ENCODE data around the gene CKS1B.

The CKS1B gene

DNA sequence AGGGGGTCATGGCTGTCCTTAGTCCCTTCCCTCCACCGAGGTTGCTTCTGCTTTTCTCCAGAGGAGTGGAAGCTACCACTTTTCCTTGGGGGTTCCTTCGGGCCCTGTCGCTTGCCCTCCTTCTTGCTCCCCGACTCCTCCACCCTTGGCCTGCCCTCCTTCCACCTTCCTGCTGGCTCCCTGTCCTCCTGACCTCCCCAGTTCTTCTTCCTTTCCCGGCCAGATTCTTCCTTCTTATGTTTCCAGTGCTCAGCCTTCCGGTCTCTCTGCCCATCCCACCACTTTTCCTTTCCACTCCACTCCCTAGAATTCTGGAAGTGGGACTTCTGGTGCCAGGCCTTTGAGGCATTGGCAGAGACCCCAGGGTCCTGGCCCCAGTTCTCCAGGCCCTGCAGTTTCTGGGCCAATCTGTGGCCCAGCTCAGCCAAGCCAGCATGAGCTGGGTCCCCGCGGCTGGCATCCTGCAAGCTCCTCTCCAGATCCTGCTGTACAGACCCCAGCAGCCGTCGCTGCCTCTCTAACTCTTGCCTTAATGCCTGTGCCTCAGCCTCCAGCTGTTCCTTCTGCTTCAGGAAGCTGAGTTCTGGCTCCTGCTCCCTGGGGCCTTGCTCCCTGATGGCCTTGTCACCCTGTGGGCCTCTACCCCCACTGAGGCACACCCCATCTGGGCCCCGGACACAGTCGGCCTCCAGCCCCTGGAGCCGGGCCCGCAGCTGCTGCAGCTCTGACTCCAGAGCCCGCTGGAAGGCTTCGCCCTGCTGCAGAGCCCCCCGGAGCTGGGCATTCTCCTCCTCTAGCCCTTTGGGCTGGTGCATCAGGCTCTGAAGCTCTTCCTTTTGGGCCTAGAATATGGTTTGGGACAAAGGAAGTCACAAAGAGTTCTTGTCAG is 28.3 kb upstream of the CKS1B start:
- Histone ChIP-seq H3K27ac (ENCODE audit: poor library complexity, severe bottlenecking) (no peak overlapping the region), H3K4me3 (ENCODE audit: severe bottlenecking) (no peak overlapping the region), H3K36me3 (ENCODE audit: low read depth) (no peaks in the 10 kb centered on the region), H3K27me3 (ENCODE audit: insufficient read depth, poor library complexity, severe bottlenecking) (no peaks in the 10 kb centered on the region), H3K4me1 (ENCODE audit: insufficient read depth, poor library complexity, severe bottlenecking) (no peaks in the 10 kb centered on the region), H3K9me3 (ENCODE audit: severe bottlenecking) (no peaks in the 10 kb centered on the region)
- TF ChIP-seq, protein P1, sequence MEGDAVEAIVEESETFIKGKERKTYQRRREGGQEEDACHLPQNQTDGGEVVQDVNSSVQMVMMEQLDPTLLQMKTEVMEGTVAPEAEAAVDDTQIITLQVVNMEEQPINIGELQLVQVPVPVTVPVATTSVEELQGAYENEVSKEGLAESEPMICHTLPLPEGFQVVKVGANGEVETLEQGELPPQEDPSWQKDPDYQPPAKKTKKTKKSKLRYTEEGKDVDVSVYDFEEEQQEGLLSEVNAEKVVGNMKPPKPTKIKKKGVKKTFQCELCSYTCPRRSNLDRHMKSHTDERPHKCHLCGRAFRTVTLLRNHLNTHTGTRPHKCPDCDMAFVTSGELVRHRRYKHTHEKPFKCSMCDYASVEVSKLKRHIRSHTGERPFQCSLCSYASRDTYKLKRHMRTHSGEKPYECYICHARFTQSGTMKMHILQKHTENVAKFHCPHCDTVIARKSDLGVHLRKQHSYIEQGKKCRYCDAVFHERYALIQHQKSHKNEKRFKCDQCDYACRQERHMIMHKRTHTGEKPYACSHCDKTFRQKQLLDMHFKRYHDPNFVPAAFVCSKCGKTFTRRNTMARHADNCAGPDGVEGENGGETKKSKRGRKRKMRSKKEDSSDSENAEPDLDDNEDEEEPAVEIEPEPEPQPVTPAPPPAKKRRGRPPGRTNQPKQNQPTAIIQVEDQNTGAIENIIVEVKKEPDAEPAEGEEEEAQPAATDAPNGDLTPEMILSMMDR (IDR thresholded peaks at IDR 0.05; ENCODE audit: poor library complexity, severe bottlenecking): no peak
- ATAC-seq (ENCODE audit: low read depth) (no peak), DNase-seq (ENCODE audit: low spot score) (no peak)

DNA sequence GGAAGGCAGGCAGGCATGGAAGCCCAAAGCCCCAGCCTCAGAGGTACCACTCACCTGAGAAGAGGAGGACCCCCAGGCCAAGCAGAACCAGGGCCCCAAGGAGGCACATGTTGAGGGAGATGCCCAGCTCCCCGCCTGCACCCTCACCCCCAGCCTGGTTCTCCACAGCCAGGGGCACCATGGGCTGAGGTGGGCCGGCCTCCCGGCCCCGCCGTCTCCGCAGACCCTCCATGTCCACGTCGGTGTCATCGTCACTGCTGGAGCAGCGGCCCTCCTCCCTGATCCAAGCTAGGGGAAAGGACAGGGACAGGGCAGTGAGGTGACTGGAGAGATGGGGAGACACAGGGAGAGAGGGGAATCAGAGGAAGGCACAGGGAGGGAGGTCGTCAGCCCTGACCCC is 26.4 kb upstream of the CKS1B start:
- Histone ChIP-seq H3K4me1 (ENCODE audit: insufficient read depth, poor library complexity, severe bottlenecking) (no peaks in the 10 kb centered on the region), H3K36me3 (ENCODE audit: low read depth) (no peaks in the 10 kb centered on the region), H3K9me3 (ENCODE audit: severe bottlenecking) (no peaks in the 10 kb centered on the region), H3K4me3 (ENCODE audit: severe bottlenecking) (no peak overlapping the region), H3K27me3 (ENCODE audit: insufficient read depth, poor library complexity, severe bottlenecking) (no peaks in the 10 kb centered on the region), H3K27ac (ENCODE audit: poor library complexity, severe bottlenecking) (no peak overlapping the region)
- DNase-seq (ENCODE audit: low spot score) (no peak), ATAC-seq (ENCODE audit: low read depth) (no peak)
- TF ChIP-seq, protein P1 (IDR thresholded peaks at IDR 0.05; ENCODE audit: poor library complexity, severe bottlenecking): no peak

DNA sequence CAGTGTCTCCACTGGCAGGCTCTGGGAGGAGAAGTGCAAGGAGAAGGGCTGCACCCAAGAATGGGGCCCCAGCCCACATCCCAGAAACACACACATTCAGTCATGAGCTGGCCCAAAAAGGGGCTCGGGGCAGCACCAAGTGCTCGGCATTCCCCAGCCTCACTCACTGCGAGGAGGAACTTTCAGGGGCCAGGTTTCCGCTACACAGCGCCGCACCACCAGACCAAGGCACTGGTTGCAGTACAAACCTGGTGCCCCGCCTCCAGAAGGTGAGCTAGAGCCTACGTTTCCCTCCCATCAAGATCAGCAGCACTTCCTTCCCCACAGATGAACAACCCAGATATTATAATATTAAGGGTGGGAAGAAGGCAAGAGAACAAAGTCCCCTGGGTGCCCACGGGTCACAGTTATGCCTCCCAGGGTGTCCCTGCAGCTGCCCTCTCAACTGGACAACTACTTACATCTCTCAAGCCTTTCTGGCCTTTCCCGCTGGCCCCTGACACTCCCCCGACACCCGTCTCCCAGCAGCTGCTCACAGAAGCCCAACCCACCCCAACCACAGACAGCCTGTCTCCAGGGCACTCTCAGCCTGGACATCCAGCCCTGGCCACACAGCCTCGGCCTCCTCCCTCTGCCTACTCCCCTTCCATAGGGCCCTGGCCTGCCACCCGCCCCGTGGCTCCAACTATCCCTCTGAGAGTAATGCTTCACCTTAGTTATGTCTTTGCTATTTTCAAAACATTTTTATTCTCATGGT is 22.4 kb upstream of the CKS1B start:
- H3K27me3 ChIP-seq (ENCODE audit: insufficient read depth, poor library complexity, severe bottlenecking): no peaks in the 10 kb centered on the region
- H3K9me3 ChIP-seq (ENCODE audit: severe bottlenecking): no peaks in the 10 kb centered on the region
- no peaks in the 10 kb centered on the region for H3K36me3 ChIP-seq (ENCODE audit: low read depth)
- DNase-seq (ENCODE audit: low spot score) (no peak), ATAC-seq (ENCODE audit: low read depth) (no peak)
- H3K4me3 ChIP-seq (ENCODE audit: severe bottlenecking): no peak overlapping the region
- H3K4me1 ChIP-seq (ENCODE audit: insufficient read depth, poor library complexity, severe bottlenecking): peaks cover 10% of the 10 kb centered on the region
- TF ChIP-seq, protein P1 (IDR thresholded peaks at IDR 0.05; ENCODE audit: poor library complexity, severe bottlenecking): no peak
- H3K27ac ChIP-seq (ENCODE audit: poor library complexity, severe bottlenecking): no peak overlapping the region

DNA sequence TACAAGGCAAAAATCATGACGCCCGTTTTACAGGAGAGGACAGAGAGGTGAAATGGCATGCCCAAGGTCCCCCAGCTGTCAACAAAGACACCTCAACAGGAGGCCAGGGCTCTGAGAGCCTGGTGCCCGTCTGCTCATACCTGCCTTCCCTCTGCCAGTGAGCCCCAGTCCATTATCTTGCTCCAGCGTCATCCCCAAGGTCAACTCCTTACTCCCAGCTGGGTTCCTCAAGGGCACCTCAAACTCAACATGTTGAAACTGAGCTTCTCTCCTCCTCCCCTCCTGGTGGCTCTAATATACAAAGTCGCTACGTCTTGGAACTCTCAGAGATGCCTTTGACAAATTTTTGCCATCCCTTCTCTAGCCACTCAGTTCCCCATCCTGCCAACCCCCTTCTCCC is 21.8 kb upstream of the CKS1B start:
- no peaks in the 10 kb centered on the region for H3K36me3 ChIP-seq (ENCODE audit: low read depth)
- no peak overlapping the region for H3K4me3 ChIP-seq (ENCODE audit: severe bottlenecking)

More for the DNA sequence above, 21.8 kb upstream of the CKS1B start:
- Histone ChIP-seq H3K27ac (ENCODE audit: poor library complexity, severe bottlenecking) (no peak overlapping the region), H3K9me3 (ENCODE audit: severe bottlenecking) (no peaks in the 10 kb centered on the region), H3K27me3 (ENCODE audit: insufficient read depth, poor library complexity, severe bottlenecking) (no peaks in the 10 kb centered on the region), H3K4me1 (ENCODE audit: insufficient read depth, poor library complexity, severe bottlenecking) (peaks cover 10% of the 10 kb centered on the region)
- TF ChIP-seq, protein P1 (IDR thresholded peaks at IDR 0.05; ENCODE audit: poor library complexity, severe bottlenecking): no peak
- DNase-seq (ENCODE audit: low spot score) (no peak), ATAC-seq (ENCODE audit: low read depth) (no peak)

All from RWPE2 (cell line).